GM18520 (cell line): Measurements from ENCODE around the gene SLC23A2.

Experiments
- ATAC-seq: cut with Tn5 transposase; IDR thresholded peaks from one replicate; pipeline ENCODE4 v1.9.1; 2021; ENCODE audit not compliant: unreplicated experiment

Gene SLC23A2

GRCh38 chr20:4967752-4968477, 33.4 kb downstream of the SLC23A2 start:
- no peak for ATAC-seq

- no peak for ATAC-seq
Observed at GRCh38 chr20:4966826-4967751, 34.2 kb downstream of the SLC23A2 start.

- no peak for ATAC-seq
Observed at GRCh38 chr20:4962241-4962855, 39.0 kb downstream of the SLC23A2 start.

- ATAC-seq: no peak
Observed at GRCh38 chr20:4961746-4962145, 39.6 kb downstream of the SLC23A2 start.

GRCh38 chr20:4959592-4959991, 41.7 kb downstream of the SLC23A2 start:
- no peak for ATAC-seq

- ATAC-seq: no peak
Observed at GRCh38 chr20:4957939-4958362, 43.4 kb downstream of the SLC23A2 start.

- no peak for ATAC-seq
Observed at GRCh38 chr20:4957187-4957586, 44.1 kb downstream of the SLC23A2 start.

GRCh38 chr20:4956200-4956810, 45.0 kb downstream of the SLC23A2 start:
- no peak for ATAC-seq

GRCh38 chr20:4953881-4954280, 47.4 kb downstream of the SLC23A2 start:
- ATAC-seq: no peak

GRCh38 chr20:4952229-4952628, 49.1 kb downstream of the SLC23A2 start:
- ATAC-seq: no peak

- no peak for ATAC-seq
Observed at GRCh38 chr20:4951299-4951698, 50.0 kb downstream of the SLC23A2 start.

- ATAC-seq: no peak
Observed at GRCh38 chr20:4950841-4951240, 50.5 kb downstream of the SLC23A2 start.

- ATAC-seq: no peak
Observed at GRCh38 chr20:4950437-4950836, 50.9 kb downstream of the SLC23A2 start.

- no peak for ATAC-seq
Observed at GRCh38 chr20:4949833-4950178, 51.5 kb downstream of the SLC23A2 start.

- ATAC-seq: no peak
Observed at GRCh38 chr20:4947817-4948559, 53.3 kb downstream of the SLC23A2 start.

- no peak for ATAC-seq
Observed at GRCh38 chr20:4946986-4947385, 54.3 kb downstream of the SLC23A2 start.

GRCh38 chr20:4946585-4946984, 54.7 kb downstream of the SLC23A2 start:
- ATAC-seq: no peak

- ATAC-seq: no peak
Observed at GRCh38 chr20:4944518-4945313, 56.6 kb downstream of the SLC23A2 start.

- ATAC-seq: no peak
Observed at GRCh38 chr20:4942331-4942730, 59.0 kb downstream of the SLC23A2 start.
